ENCODE results near the gene RTP5.

DNA sequence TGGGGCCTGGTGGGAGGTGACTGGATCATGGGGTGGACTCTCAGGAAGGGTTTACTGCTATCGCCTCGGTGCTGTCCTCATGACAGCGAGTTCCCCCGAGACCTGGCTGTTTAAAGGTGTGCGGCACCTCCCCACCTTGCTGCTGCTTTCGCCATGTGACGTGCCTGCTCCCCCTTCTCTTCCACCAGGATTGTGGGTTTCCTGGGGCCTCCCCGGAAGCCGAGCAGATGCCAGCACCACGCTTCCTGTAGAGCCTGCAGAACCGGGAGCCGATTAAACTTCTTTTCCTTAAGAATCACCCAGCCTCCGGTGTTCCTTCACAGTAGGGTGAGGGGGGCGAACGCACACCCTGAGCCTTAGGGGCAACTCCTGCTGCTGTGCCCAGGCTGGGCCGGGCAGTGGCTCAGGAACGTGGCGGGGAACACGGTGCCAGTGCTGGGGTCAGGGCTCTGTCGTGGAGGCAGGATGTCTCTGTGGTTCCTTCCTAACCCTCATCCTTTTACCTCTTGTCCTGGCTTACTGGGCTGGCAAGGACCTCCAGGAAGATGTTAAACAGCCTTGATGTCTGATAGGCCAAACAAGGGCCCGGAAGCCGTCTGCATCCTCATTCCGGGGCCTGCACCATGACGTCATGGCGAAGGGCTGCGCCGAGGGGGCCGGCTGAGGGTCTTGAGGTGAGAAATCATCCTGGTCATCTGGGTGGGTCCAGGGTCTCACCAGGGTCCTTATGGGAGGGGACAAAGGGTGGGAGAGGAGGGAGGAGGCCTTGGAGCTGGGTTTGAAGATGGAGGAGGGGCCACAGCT, 47.9 kb upstream of the RTP5 start:
- TF ChIP-seq, protein P1, sequence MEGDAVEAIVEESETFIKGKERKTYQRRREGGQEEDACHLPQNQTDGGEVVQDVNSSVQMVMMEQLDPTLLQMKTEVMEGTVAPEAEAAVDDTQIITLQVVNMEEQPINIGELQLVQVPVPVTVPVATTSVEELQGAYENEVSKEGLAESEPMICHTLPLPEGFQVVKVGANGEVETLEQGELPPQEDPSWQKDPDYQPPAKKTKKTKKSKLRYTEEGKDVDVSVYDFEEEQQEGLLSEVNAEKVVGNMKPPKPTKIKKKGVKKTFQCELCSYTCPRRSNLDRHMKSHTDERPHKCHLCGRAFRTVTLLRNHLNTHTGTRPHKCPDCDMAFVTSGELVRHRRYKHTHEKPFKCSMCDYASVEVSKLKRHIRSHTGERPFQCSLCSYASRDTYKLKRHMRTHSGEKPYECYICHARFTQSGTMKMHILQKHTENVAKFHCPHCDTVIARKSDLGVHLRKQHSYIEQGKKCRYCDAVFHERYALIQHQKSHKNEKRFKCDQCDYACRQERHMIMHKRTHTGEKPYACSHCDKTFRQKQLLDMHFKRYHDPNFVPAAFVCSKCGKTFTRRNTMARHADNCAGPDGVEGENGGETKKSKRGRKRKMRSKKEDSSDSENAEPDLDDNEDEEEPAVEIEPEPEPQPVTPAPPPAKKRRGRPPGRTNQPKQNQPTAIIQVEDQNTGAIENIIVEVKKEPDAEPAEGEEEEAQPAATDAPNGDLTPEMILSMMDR (IDR thresholded peaks at IDR 0.05; ENCODE audit: control extremely low read depth in 1 of 3, insufficient read depth in 1 of 3, low read depth in 1 of 3, low read length in 3 of 3) = no peak
- TF ChIP-seq NRF1 (IDR thresholded peaks at IDR 0.05; ENCODE audit: low read depth, low read length) (no peak), EZH2 (IDR thresholded peaks at IDR 0.05; ENCODE audit: low read depth, low read length, severe bottlenecking) (no peak), TBP (IDR thresholded peaks at IDR 0.05; ENCODE audit: low read depth, low read length) (no peak), BRCA1 (IDR thresholded peaks at IDR 0.05; ENCODE audit: low read depth, low read length) (no peak), RAD21 (IDR thresholded peaks at IDR 0.05 in 1 of 2, conservative IDR thresholded peaks at IDR 0.05 in 1 of 2; ENCODE audit: low read depth in 2 of 2, low read length in 2 of 2) (no peak), CBX8 (IDR thresholded peaks at IDR 0.05; ENCODE audit: borderline replicate concordance, low read depth, low read length) (no peak), ATF2 (IDR thresholded peaks at IDR 0.05; ENCODE audit: low read length) (no peak), PHF8 (conservative IDR thresholded peaks at IDR 0.05; ENCODE audit: low read depth, low read length) (no peak), POLR2A (IDR thresholded peaks at IDR 0.05; ENCODE audit: control extremely low read depth in 1 of 2, low read depth in 2 of 2, low read length in 2 of 2) (no peak)
- TF ChIP-seq, protein P2, sequence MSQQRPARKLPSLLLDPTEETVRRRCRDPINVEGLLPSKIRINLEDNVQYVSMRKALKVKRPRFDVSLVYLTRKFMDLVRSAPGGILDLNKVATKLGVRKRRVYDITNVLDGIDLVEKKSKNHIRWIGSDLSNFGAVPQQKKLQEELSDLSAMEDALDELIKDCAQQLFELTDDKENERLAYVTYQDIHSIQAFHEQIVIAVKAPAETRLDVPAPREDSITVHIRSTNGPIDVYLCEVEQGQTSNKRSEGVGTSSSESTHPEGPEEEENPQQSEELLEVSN (IDR thresholded peaks at IDR 0.05) = no peak
- TF ChIP-seq, protein P3, sequence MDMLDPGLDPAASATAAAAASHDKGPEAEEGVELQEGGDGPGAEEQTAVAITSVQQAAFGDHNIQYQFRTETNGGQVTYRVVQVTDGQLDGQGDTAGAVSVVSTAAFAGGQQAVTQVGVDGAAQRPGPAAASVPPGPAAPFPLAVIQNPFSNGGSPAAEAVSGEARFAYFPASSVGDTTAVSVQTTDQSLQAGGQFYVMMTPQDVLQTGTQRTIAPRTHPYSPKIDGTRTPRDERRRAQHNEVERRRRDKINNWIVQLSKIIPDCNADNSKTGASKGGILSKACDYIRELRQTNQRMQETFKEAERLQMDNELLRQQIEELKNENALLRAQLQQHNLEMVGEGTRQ (IDR thresholded peaks at IDR 0.05; ENCODE audit: low read length) = no peak
